Natural killer cell (primary cell): ENCODE measurements around the gene IKBKE. TPM values are rescaled to one million over a fixed set of nuclear protein-coding genes. Genes with fewer than 3 reads are reported as not detected.

Source experiments
- ATAC-seq, 3 donors: fragments of 150-1000 bp in 2 of 3; fragments of 200-7000 bp in 1 of 3; cut with Tn5 transposase; 1 replicate in 1 of 3; 2 replicates in 2 of 3; pipeline ENCODE4 v1.10.0; 2021; ENCODE audit warnings: mild to moderate bottlenecking in 2 of 3, moderate library complexity in 2 of 3
- DNase-seq, 2 donors: peaks; one replicate each; pipeline versions ENCODE4 v3.0.0 to v3.0.0-alpha.2; 2013 to 2021; ENCODE audit warnings: mixed read lengths in 1 of 2
- H3K27ac ChIP-seq: one replicate; pipeline ENCODE4 v1.5.1; 2013; ENCODE audit warnings: mild to moderate bottlenecking, low read length
- H3K27me3 ChIP-seq: one replicate; pipeline ENCODE4 v1.6.1; 2013; ENCODE audit warnings: low read length; ENCODE audit not compliant: control insufficient read depth, insufficient read depth
- H3K36me3 ChIP-seq: one replicate; pipeline ENCODE4 v1.6.1; 2013; ENCODE audit warnings: low read length; ENCODE audit not compliant: control insufficient read depth, insufficient read depth
- H3K4me1 ChIP-seq: one replicate; pipeline ENCODE4 v1.6.1; 2013; ENCODE audit warnings: low read length; ENCODE audit not compliant: control insufficient read depth, insufficient read depth
- H3K4me3 ChIP-seq: one replicate; pipeline ENCODE4 v1.5.1; 2013; ENCODE audit warnings: low read length
- H3K9me3 ChIP-seq: one replicate; pipeline ENCODE4 v1.6.1; 2013; ENCODE audit warnings: low read length; ENCODE audit not compliant: control insufficient read depth, insufficient read depth
- H3K27ac Mint-ChIP-seq, 2 donors: one replicate each; pipeline ENCODE4 v1.8.0; 2022; ENCODE audit warnings: mild to moderate bottlenecking in 2 of 2, mixed read lengths in 2 of 2, moderate library complexity in 1 of 2
- H3K27me3 Mint-ChIP-seq, 2 donors: one replicate each; pipeline ENCODE4 v1.8.0; 2022; ENCODE audit warnings: low read depth in 2 of 2, mixed read lengths in 2 of 2
- H3K36me3 Mint-ChIP-seq: one replicate; pipeline ENCODE4 v1.8.0; 2022; ENCODE audit warnings: mixed read lengths
- H3K4me1 Mint-ChIP-seq, 2 donors: one replicate each; pipeline ENCODE4 v1.8.0; 2022; ENCODE audit warnings: mixed read lengths in 2 of 2
- H3K4me3 Mint-ChIP-seq: one replicate; pipeline ENCODE4 v1.8.0; 2022; ENCODE audit warnings: mild to moderate bottlenecking, moderate library complexity, mixed read lengths
- H3K9me3 Mint-ChIP-seq, 2 donors: one replicate each; pipeline ENCODE4 v1.8.0; 2022; ENCODE audit warnings: mixed read lengths in 2 of 2
- CTCF ChIP-seq: fragments of 200-600 bp; IDR thresholded peaks from one replicate; pipeline ENCODE4 v1.8.0; 2022; ENCODE audit warnings: antibody characterized with exemption
- WGBS: methylation state at CpG from one replicate; pipeline ENCODE4 v1.1.7; 2013; ENCODE audit warnings: missing lambda C conversion rate; ENCODE audit not compliant: insufficient coverage; 5-methylcytosine and 5-hydroxymethylcytosine counted together
- intact Hi-C: fragments of 100-400 bp; cut with micrococcal nuclease; formaldehyde crosslinking; loops from one replicate; pipeline ENCODE4 v1.14.2; 2022
- total RNA-seq, 4 donors: library from RNA; stranded (reverse); fragments of 120-200 nt in 1 of 4; gene quantifications; one replicate each; pipeline versions ENCODE4 v1.2.3 to v1.2.4, GENCODE V29; 2013 to 2022

Gene IKBKE
- total RNA-seq, 3 donors from 2014 or later (not counting 1 experiment from before 2014, with no cell fraction given) = 31.6 to 34.6 (median 32.2) TPM

DNA sequence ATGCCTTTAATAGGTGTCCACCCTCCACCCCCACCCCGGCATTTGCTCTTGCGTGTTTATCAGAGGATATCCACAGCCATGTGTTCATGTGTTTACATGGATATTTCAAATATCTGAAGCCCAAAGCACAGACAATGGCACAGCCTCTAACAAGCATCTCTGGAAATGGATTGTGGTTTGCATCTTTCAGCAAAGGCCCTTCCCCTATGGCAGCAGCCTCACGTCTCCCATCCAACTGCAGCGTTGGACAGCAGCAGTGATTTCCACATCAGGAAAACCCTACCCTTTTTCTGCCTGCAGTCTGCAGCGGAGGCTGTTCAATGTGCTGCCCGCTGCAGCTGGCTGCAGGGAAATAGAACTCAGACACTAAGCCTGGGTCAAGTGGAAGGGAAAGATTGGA is 38.7 kb downstream of the IKBKE start:
- ATAC-seq = no peak
- Mint-ChIP-seq H3K36me3 (no peaks in the 10 kb centered on the region), H3K4me1 (peaks cover 30 to 41% of the 10 kb centered on the region in 2 donors), H3K27me3 (peaks cover 0 to 6% of the 10 kb centered on the region in 2 donors), H3K9me3 (no peaks in the 10 kb centered on the region), H3K4me3 (peak overlapping the region; percentile 50), H3K27ac (peak overlapping the region in 1 of 2 donors; percentile 44)
- Histone ChIP-seq H3K36me3 (no peaks in the 10 kb centered on the region), H3K27ac (no peak overlapping the region), H3K4me1 (peaks cover 38% of the 10 kb centered on the region), H3K4me3 (no peak overlapping the region), H3K27me3 (peaks cover 10% of the 10 kb centered on the region), H3K9me3 (no peaks in the 10 kb centered on the region)
- DNase-seq = no peak
- intact Hi-C loops = loop anchor here (5.0 kb wide), 1 partner anchor 43 kb away; no protein-coding TSS in a partner anchor
- 84% methylated on average over 6 of the region's 6 CpGs for WGBS
- TF ChIP-seq CTCF = no peak

DNA sequence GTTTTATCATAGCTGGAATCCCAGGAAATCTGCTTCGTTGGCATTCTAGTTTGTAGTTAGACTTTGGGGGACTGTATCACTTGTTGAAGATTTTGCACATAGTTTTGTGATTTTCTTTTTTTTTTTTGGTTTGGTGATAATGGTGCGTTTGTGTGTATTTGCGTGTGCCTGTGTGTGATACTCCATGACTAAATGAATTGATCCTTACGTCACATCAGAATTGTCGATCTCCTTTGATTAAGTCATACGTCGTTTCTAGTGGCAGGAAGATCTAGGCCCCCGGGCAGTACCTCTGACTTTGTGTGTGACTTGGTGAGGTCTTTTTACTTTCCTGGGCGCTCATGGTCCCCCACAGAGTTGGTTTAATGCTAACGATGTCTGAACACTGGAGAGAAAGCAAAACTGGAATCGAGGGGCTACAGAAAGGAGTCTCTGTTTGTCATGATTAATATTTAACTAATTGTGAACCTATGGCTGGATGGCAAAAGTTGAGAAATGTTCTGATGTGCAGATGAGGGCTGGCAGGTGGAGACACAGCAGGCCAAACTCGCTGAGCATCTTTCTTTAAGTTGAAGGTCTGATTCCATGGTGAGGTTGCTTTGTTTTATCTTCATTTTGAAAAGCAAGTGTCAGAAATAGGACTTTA is 39.5 kb downstream of the IKBKE start:
- H3K27ac ChIP-seq = no peak overlapping the region
- DNase-seq (no peak), ATAC-seq (no peak)
- Mint-ChIP-seq H3K4me1 (peaks cover 22 to 33% of the 10 kb centered on the region in 2 donors), H3K27ac (no peak overlapping the region), H3K27me3 (peaks cover 0 to 6% of the 10 kb centered on the region in 2 donors), H3K36me3 (no peaks in the 10 kb centered on the region), H3K4me3 (no peak overlapping the region), H3K9me3 (no peaks in the 10 kb centered on the region)
- no peaks in the 10 kb centered on the region for H3K9me3 ChIP-seq
- intact Hi-C loops = loop anchor here (5.0 kb wide), 1 partner anchor 43 kb away; no protein-coding TSS in a partner anchor
- TF ChIP-seq CTCF = no peak
- H3K36me3 ChIP-seq = no peaks in the 10 kb centered on the region
- H3K27me3 ChIP-seq = peaks cover 10% of the 10 kb centered on the region
- peaks cover 30% of the 10 kb centered on the region for H3K4me1 ChIP-seq
- no peak overlapping the region for H3K4me3 ChIP-seq
- 94% methylated on average over 12 of the region's 12 CpGs for WGBS

GRCh38 chr1:206510371-206510770 is 40.1 kb downstream of the IKBKE start:
- Mint-ChIP-seq H3K4me3 (no peak overlapping the region), H3K4me1 (peaks cover 16 to 27% of the 10 kb centered on the region in 2 donors), H3K9me3 (no peaks in the 10 kb centered on the region), H3K27ac (no peak overlapping the region), H3K27me3 (peaks cover 0 to 6% of the 10 kb centered on the region in 2 donors), H3K36me3 (no peaks in the 10 kb centered on the region)
- no peak for ATAC-seq
- no peak overlapping the region for H3K27ac ChIP-seq
- H3K4me1 ChIP-seq = peaks cover 26% of the 10 kb centered on the region
- no peak overlapping the region for H3K4me3 ChIP-seq
- H3K36me3 ChIP-seq = no peaks in the 10 kb centered on the region
- no peak for TF ChIP-seq CTCF
- WGBS = 88% methylated on average over 5 of the region's 5 CpGs
- H3K27me3 ChIP-seq = peaks cover 10% of the 10 kb centered on the region
- intact Hi-C loops = no loop called here
- DNase-seq = no peak
- no peaks in the 10 kb centered on the region for H3K9me3 ChIP-seq
